ENCODE data around the gene TAB2.
A peak's percentile ranks its signal among the peaks of the same experiment; 100 is the strongest.
"Not testable (repeated sequence)": the region's sequence is repeated elsewhere in the genome, so short reads cannot be mapped to it uniquely, and the experiment has no call there.

Gene TAB2

GRCh38 chr6:149334682-149335160 lies 17.2 kb downstream of the TAB2 start:
- DNase-seq, result no peak

GRCh38 chr6:149335924-149336608 lies 18.6 kb downstream of the TAB2 start:
- DNase-seq, result peak; percentile 48

GRCh38 chr6:149336609-149336928 lies 19.1 kb downstream of the TAB2 start:
- DNase-seq, result no peak

GRCh38 chr6:149337320-149337719 lies 19.8 kb downstream of the TAB2 start:
- DNase-seq, result no peak

GRCh38 chr6:149340200-149340599 lies 22.7 kb downstream of the TAB2 start:
- no peak for DNase-seq

- DNase-seq, result no peak
Observed at GRCh38 chr6:149342525-149342924, 25.0 kb downstream of the TAB2 start.

GRCh38 chr6:149343501-149343900 lies 26.0 kb downstream of the TAB2 start:
- DNase-seq, result no peak

GRCh38 chr6:149346078-149346477 lies 28.6 kb downstream of the TAB2 start:
- no peak for DNase-seq

GRCh38 chr6:149347067-149347466 lies 29.6 kb downstream of the TAB2 start:
- no peak for DNase-seq

GRCh38 chr6:149349279-149349678 lies 31.8 kb downstream of the TAB2 start:
- not testable (repeated sequence) for DNase-seq

- no peak for DNase-seq
Observed at GRCh38 chr6:149354009-149354408, 36.5 kb downstream of the TAB2 start.

GRCh38 chr6:149356081-149356750 lies 38.7 kb downstream of the TAB2 start:
- no peak for DNase-seq

- DNase-seq, result no peak
Observed at GRCh38 chr6:149357726-149358538, 40.4 kb downstream of the TAB2 start.

- DNase-seq, result no peak
Observed at GRCh38 chr6:149359440-149359839, 41.9 kb downstream of the TAB2 start.

- no peak for DNase-seq
Observed at GRCh38 chr6:149360536-149360935, 43.0 kb downstream of the TAB2 start.

- DNase-seq, result peak; percentile 17
Observed at GRCh38 chr6:149362289-149362688, 44.8 kb downstream of the TAB2 start.

GRCh38 chr6:149363154-149363553 lies 45.6 kb downstream of the TAB2 start:
- DNase-seq, result no peak

GRCh38 chr6:149364557-149364956 lies 47.0 kb downstream of the TAB2 start:
- DNase-seq, result no peak

- DNase-seq, result no peak
Observed at GRCh38 chr6:149365197-149365596, 47.7 kb downstream of the TAB2 start.

- DNase-seq, result no peak
Observed at GRCh38 chr6:149366267-149366921, 48.9 kb downstream of the TAB2 start.

- DNase-seq, result no peak
Observed at GRCh38 chr6:149368065-149368464, 50.6 kb downstream of the TAB2 start.

- no peak for DNase-seq
Observed at GRCh38 chr6:149371154-149371553, 53.6 kb downstream of the TAB2 start.

- no peak for DNase-seq
Observed at GRCh38 chr6:149372062-149372461, 54.5 kb downstream of the TAB2 start.

All from activated naive CD4-positive, alpha-beta T cell treated with Interleukin-2 at 50 U/mL for 16 hours (primary cell).